Measurements from ENCODE around the gene KCNJ6. TPM values are rescaled to one million over a fixed set of nuclear protein-coding genes. Genes with fewer than 3 reads are reported as not detected.

Gene KCNJ6
- total RNA-seq, 1 experiment from 2014 or later, result not detected

GRCh38 chr21:37849506-37850102, 66.7 kb downstream of the KCNJ6 start:
- H3K27me3 ChIP-seq (ENCODE audit: insufficient read depth, low read length), result no peaks in the 10 kb centered on the region
- H3K4me3 ChIP-seq (replicated peaks in 1 of 2; ENCODE audit: low read depth in 1 of 2, low read length in 2 of 2), result no peak overlapping the region
- no peak overlapping the region for H3K4me2 ChIP-seq (ENCODE audit: low read length)
- no peaks in the 10 kb centered on the region for H4K20me1 ChIP-seq (ENCODE audit: insufficient read depth)
- H3K9me3 ChIP-seq (ENCODE audit: control insufficient read depth in 1 of 2, insufficient read depth in 1 of 2, low read depth in 1 of 2, low read length in 2 of 2), result peaks cover 0 to 4% of the 10 kb centered on the region in 2 experiments; a peak in 1 of 4 replicates
- no peaks in the 10 kb centered on the region for H3K4me1 ChIP-seq (ENCODE audit: control insufficient read depth in 1 of 2, insufficient read depth in 2 of 2, low read length in 2 of 2)
- no peak overlapping the region for H3K27ac ChIP-seq (ENCODE audit: low read depth, low read length)
- no peaks in the 10 kb centered on the region for H3K9me2 ChIP-seq (ENCODE audit: insufficient read depth)
- ATAC-seq, result no peak
- RAD21 ChIA-PET (ENCODE audit: low non-redundant PET in 1 of 2, low total read pairs in 2 of 2, uncharacterized antibody in 2 of 2, unreplicated experiment in 2 of 2), result no interaction called here
- intact Hi-C loops (cut with micrococcal nuclease), result no loop called here
- no peak overlapping the region for H3K9ac ChIP-seq (ENCODE audit: low read length)
- no peaks in the 10 kb centered on the region for H3K79me2 ChIP-seq (ENCODE audit: insufficient read depth, low read length)
- POLR2A ChIA-PET, result no interaction called here
- no peak overlapping the region for H2AFZ ChIP-seq (ENCODE audit: low read depth, low read length, poor library complexity, severe bottlenecking)
- BruUV-seq (replicated peaks), result no TSS peak
- CTCF ChIA-PET, result no interaction called here
- H3K36me3 ChIP-seq (ENCODE audit: control insufficient read depth in 1 of 2, insufficient read depth in 2 of 2, low read length in 2 of 2), result no peaks in the 10 kb centered on the region
- no peak for DNase-seq (ENCODE audit: low read depth, low spot score)
- no peak for TF ChIP-seq CEBPB (IDR thresholded peaks at IDR 0.05; ENCODE audit: low read depth)
- TF ChIP-seq YY1 (IDR thresholded peaks at IDR 0.05; ENCODE audit: extremely low read depth, insufficient replicate concordance, low read depth, low read length), result no peak
- no peak for TF ChIP-seq EGR1 (IDR thresholded peaks at IDR 0.05; ENCODE audit: low read depth)
- TF ChIP-seq EZH2 (IDR thresholded peaks at IDR 0.05), result no peak
- TF ChIP-seq, protein P1, sequence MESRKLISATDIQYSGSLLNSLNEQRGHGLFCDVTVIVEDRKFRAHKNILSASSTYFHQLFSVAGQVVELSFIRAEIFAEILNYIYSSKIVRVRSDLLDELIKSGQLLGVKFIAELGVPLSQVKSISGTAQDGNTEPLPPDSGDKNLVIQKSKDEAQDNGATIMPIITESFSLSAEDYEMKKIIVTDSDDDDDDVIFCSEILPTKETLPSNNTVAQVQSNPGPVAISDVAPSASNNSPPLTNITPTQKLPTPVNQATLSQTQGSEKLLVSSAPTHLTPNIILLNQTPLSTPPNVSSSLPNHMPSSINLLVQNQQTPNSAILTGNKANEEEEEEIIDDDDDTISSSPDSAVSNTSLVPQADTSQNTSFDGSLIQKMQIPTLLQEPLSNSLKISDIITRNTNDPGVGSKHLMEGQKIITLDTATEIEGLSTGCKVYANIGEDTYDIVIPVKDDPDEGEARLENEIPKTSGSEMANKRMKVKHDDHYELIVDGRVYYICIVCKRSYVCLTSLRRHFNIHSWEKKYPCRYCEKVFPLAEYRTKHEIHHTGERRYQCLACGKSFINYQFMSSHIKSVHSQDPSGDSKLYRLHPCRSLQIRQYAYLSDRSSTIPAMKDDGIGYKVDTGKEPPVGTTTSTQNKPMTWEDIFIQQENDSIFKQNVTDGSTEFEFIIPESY (IDR thresholded peaks at IDR 0.05; ENCODE audit: extremely low read depth, insufficient replicate concordance, low read length), result no peak
- TF ChIP-seq MAX (IDR thresholded peaks at IDR 0.05), result no peak
- no peak for TF ChIP-seq ZNF274 (IDR thresholded peaks at IDR 0.05; ENCODE audit: low read depth, low read length)
- no peak for TF ChIP-seq JUND (IDR thresholded peaks at IDR 0.05)

Measured in HCT116 (cell line).